A549 (cell line): Measurements from ENCODE around the gene MTA3. TPM values are rescaled to one million over a fixed set of nuclear protein-coding genes. Genes with fewer than 3 reads are reported as not detected.

Experiments used
- ATAC-seq, 2 experiments: fragments of 200-7000 bp in 1 of 2; fragments of >200 bp in 1 of 2; cut with Nextera tagmentation in 1 of 2; cut with Tn5 transposase in 1 of 2; 3 replicates each; pipeline versions ENCODE4 v1.8.0 to v1.9.1; 2018 to 2020; ENCODE audit warnings: mild to moderate bottlenecking in 1 of 2, moderate library complexity in 1 of 2
- CTCF ChIA-PET: fragments of 300-600 bp; sonication (Branson Sonifier 250); formaldehyde crosslinking; extraction: SDS; loops from one replicate; lab custom pipeline; 2021; ENCODE audit warnings: antibody characterized with exemption, inconsistent platforms; lab: Yijun Ruan, JAX
- POLR2A ChIA-PET: fragments of 350-600 bp; formaldehyde crosslinking; extraction: SDS; loops from one replicate; lab custom pipeline; 2021; ENCODE audit warnings: antibody characterized with exemption, inconsistent platforms; lab: Yijun Ruan, JAX
- DNase-seq, 2 experiments: peaks; one replicate each; pipeline versions ENCODE4 v3.0.0 to v3.0.0-alpha.2; 2011 to 2016; ENCODE audit warnings: low read depth in 1 of 2, low spot score in 1 of 2
- FAIRE-seq: peaks from 2 replicates; lab custom pipeline; 2011; peaks lifted over from hg19 to GRCh38; lab: Jason Lieb, UNC
- H3K27ac ChIP-seq, 2 experiments: fragments of >200 bp; sonication (Bioruptor Twin); formaldehyde crosslinking; 3 replicates each; pipeline ENCODE4 v1.5.1; 2016 to 2017
- H3K4me1 ChIP-seq: fragments of >200 bp; sonication (Bioruptor Twin); formaldehyde crosslinking; 3 replicates; pipeline ENCODE4 v1.6.1; 2016
- H3K4me2 ChIP-seq: fragments of >200 bp; sonication (Bioruptor Twin); formaldehyde crosslinking; 3 replicates; pipeline ENCODE4 v1.6.1; 2016
- H3K4me3 ChIP-seq: fragments of >200 bp; sonication (Bioruptor Twin); formaldehyde crosslinking; 3 replicates; pipeline ENCODE4 v1.5.1; 2016
- H3K9me3 ChIP-seq: fragments of >200 bp; sonication (Bioruptor Twin); formaldehyde crosslinking; 3 replicates; pipeline ENCODE4 v1.6.1; 2016
- CBX8 ChIP-seq: fragments of 200-600 bp; sonication (generic); IDR thresholded peaks from 2 replicates; pipeline ENCODE4 v1.6.1; 2016
- CHD2 ChIP-seq: fragments of 150-350 bp; IDR thresholded peaks from 2 replicates; pipeline ENCODE4 v1.6.1; 2014; ENCODE audit warnings: low read length; ENCODE audit not compliant: partially characterized antibody
- CHD4 ChIP-seq: fragments of 200-600 bp; sonication (generic); IDR thresholded peaks from 2 replicates; pipeline ENCODE4 v1.6.1; 2016; ENCODE audit warnings: antibody characterized with exemption, mild to moderate bottlenecking, borderline replicate concordance
- GATA3 ChIP-seq: IDR thresholded peaks from 2 replicates; pipeline ENCODE4 v1.6.1; 2012; ENCODE audit warnings: borderline replicate concordance
- HDAC2 ChIP-seq: fragments of 200-600 bp; sonication (generic); IDR thresholded peaks from 2 replicates; pipeline ENCODE4 v1.6.1; 2016
- HOXB5 ChIP-seq: fragments of 250-450 bp; sonication (Bioruptor Pico); IDR thresholded peaks from 2 replicates; pipeline ENCODE4 v1.5.0; 2020; ENCODE audit warnings: mild to moderate bottlenecking, moderate library complexity
- JUN ChIP-seq, 2 experiments: fragments of >200 bp; sonication (Bioruptor Twin); formaldehyde crosslinking; IDR thresholded peaks; 2 replicates in 1 of 2; 3 replicates in 1 of 2; pipeline ENCODE4 v1.6.1; 2016 to 2017
- JUNB ChIP-seq: fragments of >200 bp; sonication (Bioruptor Twin); formaldehyde crosslinking; IDR thresholded peaks from 2 replicates; pipeline ENCODE4 v1.6.1; 2016
- KDM5A ChIP-seq: fragments of 200-600 bp; sonication (generic); IDR thresholded peaks from 2 replicates; pipeline ENCODE4 v1.6.1; 2016; ENCODE audit warnings: antibody characterized with exemption, mild to moderate bottlenecking
- MAFK ChIP-seq: fragments of 450-650 bp; IDR thresholded peaks from 2 replicates; pipeline ENCODE4 v1.6.1; 2014; ENCODE audit not compliant: partially characterized antibody
- MAZ ChIP-seq: fragments of 150-350 bp; IDR thresholded peaks from 2 replicates; pipeline ENCODE4 v1.6.1; 2014; ENCODE audit warnings: antibody characterized with exemption, low read depth, low read length, borderline replicate concordance
- MYC ChIP-seq: IDR thresholded peaks from 2 replicates; pipeline ENCODE4 v1.6.1; 2012; ENCODE audit warnings: mild to moderate bottlenecking, inconsistent platforms, low read length, improper control_type of control experiment, borderline replicate concordance
- NFE2L2 ChIP-seq: fragments of 150-350 bp; conservative IDR thresholded peaks from 2 replicates; pipeline ENCODE4 v1.6.1; 2014; ENCODE audit warnings: low read length
- POLR2A ChIP-seq: IDR thresholded peaks from 2 replicates; pipeline ENCODE4 v1.6.1; 2012; ENCODE audit warnings: mild to moderate bottlenecking, low read length
- POLR2AphosphoS2 ChIP-seq: conservative IDR thresholded peaks from 2 replicates; pipeline ENCODE4 v1.6.1; 2012; ENCODE audit warnings: low read length, improper control_type of control experiment, inconsistent platforms
- RARB ChIP-seq: fragments of 250-450 bp; sonication (Bioruptor Pico); IDR thresholded peaks from 2 replicates; pipeline ENCODE4 v1.8.0; 2021; ENCODE audit warnings: mild to moderate bottlenecking, moderate library complexity
- RNF2 ChIP-seq: fragments of 200-600 bp; sonication (generic); IDR thresholded peaks from 2 replicates; pipeline ENCODE4 v1.6.1; 2016; ENCODE audit warnings: low read depth, mild to moderate bottlenecking, antibody characterized with exemption, moderate library complexity, borderline replicate concordance
- SMC3 ChIP-seq: fragments of >200 bp; sonication (Bioruptor Twin); formaldehyde crosslinking; IDR thresholded peaks from 3 replicates; pipeline ENCODE4 v1.6.1; 2018; ENCODE audit warnings: inconsistent platforms
- SREBF2 ChIP-seq: fragments of 450-650 bp; IDR thresholded peaks from 2 replicates; pipeline ENCODE4 v1.6.1; 2014; ENCODE audit warnings: mild to moderate bottlenecking, moderate library complexity
- TP53 ChIP-seq: fragments of 250-450 bp; sonication (Bioruptor Pico); IDR thresholded peaks from 2 replicates; pipeline ENCODE4 v1.5.0; 2021; ENCODE audit warnings: mild to moderate bottlenecking, moderate library complexity
- ZC3H11A ChIP-seq: fragments of 450-650 bp; IDR thresholded peaks from 2 replicates; pipeline ENCODE4 v1.6.1; 2014; ENCODE audit warnings: antibody characterized with exemption, mild to moderate bottlenecking
- ZNF302 ChIP-seq: fragments of 250-450 bp; sonication (Bioruptor Pico); IDR thresholded peaks from 2 replicates; pipeline ENCODE4 v1.9.0; 2021; ENCODE audit warnings: inconsistent platforms, mild to moderate bottlenecking, moderate library complexity
- ZSCAN20 ChIP-seq: fragments of 250-450 bp; sonication (Bioruptor Pico); IDR thresholded peaks from 2 replicates; pipeline ENCODE4 v1.8.0; 2022; ENCODE audit warnings: mild to moderate bottlenecking, moderate library complexity
- WGBS: methylation state at CpG from one replicate; pipeline ENCODE4 v1.1.6; 2017; ENCODE audit errors: missing lambda C conversion rate; 5-methylcytosine and 5-hydroxymethylcytosine counted together
- polyA plus RNA-seq, 4 experiments: library from polyadenylated mRNA; depleted of rRNA in 3 of 4; stranded (reverse); fragments of >200 nt; fragmentation: RNase III in 1 of 4; extraction: RNeasy Plus Mini Kit Qiagen cat#74134 plus additional on column Dnase treatment in 1 of 4; gene quantifications; 2 replicates in 3 of 4; 3 replicates in 1 of 4; pipeline ENCODE4 v1.2.3, GENCODE V29; 2011 to 2017
- TF ChIP-seq, protein P1 (sequence below): fragments of >200 bp; sonication (Bioruptor Twin); formaldehyde crosslinking; IDR thresholded peaks from 3 replicates; pipeline ENCODE4 v1.5.1; 2016
- TF ChIP-seq, protein P2 (sequence below): IDR thresholded peaks from 2 replicates; pipeline ENCODE4 v1.6.1; 2012
- TF ChIP-seq, protein P3 (sequence below): fragments of >200 bp; sonication (Bioruptor Twin); formaldehyde crosslinking; IDR thresholded peaks from 2 replicates; pipeline ENCODE4 v1.6.1; 2016
- TF ChIP-seq, protein P4 (sequence below): fragments of 150-350 bp; IDR thresholded peaks from 2 replicates; pipeline ENCODE4 v1.6.1; 2014; ENCODE audit warnings: low read depth, mild to moderate bottlenecking, low read length
- TF ChIP-seq, protein P5 (sequence below): fragments of 450-650 bp; IDR thresholded peaks from 2 replicates; pipeline ENCODE4 v1.6.1; 2014; ENCODE audit warnings: antibody characterized with exemption

The MTA3 gene
- polyA plus RNA-seq, 2 of the 4 experiments (the other 2 are of a cell fraction), result 49.3 to 74.1 TPM

DNA sequence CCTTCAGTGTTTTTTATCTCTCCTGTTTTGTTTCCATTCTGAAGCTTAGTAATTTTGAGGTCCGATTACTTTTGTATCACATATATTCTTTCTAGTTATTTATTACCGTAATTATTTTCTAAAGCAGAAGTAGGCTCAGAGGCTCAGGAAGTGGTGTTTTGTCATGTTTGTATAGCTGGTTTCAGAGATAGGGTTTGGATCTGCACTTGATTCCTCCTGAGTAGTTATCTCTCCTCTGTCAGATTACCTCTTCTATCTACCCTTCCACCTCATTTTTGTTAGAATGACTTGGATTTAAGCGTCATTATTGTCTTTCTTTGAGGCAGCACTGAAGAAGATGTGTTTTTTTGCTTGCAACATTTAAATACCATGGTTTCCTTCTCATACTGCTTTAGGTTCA is 95.4 kb downstream of the MTA3 start:
- TF ChIP-seq, protein P1, sequence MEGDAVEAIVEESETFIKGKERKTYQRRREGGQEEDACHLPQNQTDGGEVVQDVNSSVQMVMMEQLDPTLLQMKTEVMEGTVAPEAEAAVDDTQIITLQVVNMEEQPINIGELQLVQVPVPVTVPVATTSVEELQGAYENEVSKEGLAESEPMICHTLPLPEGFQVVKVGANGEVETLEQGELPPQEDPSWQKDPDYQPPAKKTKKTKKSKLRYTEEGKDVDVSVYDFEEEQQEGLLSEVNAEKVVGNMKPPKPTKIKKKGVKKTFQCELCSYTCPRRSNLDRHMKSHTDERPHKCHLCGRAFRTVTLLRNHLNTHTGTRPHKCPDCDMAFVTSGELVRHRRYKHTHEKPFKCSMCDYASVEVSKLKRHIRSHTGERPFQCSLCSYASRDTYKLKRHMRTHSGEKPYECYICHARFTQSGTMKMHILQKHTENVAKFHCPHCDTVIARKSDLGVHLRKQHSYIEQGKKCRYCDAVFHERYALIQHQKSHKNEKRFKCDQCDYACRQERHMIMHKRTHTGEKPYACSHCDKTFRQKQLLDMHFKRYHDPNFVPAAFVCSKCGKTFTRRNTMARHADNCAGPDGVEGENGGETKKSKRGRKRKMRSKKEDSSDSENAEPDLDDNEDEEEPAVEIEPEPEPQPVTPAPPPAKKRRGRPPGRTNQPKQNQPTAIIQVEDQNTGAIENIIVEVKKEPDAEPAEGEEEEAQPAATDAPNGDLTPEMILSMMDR, result no peak
- TF ChIP-seq CHD4, result no peak
- TF ChIP-seq SREBF2, result no peak
- H3K27ac ChIP-seq, result no peak overlapping the region
- ATAC-seq (no peak), FAIRE-seq (no peak), DNase-seq (no peak)
- no peak overlapping the region for H3K4me2 ChIP-seq
- H3K9me3 ChIP-seq, result no peaks in the 10 kb centered on the region
- ChIA-PET CTCF (interaction anchor here (0.6 to 4.4 kb wide), 32 partner anchors 10 to 810 kb away, joined by 3 to 44 read pairs (median 6); partner anchors contain the start of gene KCNG3), POLR2A (no interaction called here)
- 95% methylated on average over 3 of the region's 3 CpGs for WGBS
- no peak overlapping the region for H3K4me3 ChIP-seq
- H3K4me1 ChIP-seq, result no peaks in the 10 kb centered on the region

DNA sequence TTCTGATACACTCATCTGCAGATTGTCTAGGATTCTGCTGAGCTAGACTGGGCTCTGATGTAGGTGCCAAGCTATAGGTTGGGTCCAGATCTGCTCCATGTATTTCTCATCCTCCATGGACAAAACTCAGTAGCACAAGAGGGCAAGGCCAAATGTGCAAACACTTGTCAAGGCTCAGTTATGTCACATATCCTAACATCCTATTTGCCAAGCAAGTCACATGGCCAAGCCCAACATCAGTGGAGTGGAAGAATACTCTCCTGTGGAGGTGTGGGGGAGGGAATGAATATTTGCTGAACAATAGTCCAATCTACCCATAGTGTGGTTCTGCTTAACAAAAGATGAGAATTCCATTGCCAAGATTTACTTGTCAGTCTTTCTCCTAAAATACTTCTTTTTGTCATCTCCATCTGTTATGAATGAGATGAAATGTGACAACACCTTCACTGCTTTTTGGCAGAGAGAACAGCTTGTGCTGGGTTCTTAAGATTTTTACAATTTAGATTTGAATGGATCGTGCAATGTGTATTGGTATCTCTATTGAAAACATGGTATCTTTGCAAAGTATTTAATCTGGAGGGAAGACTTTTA is 105.7 kb downstream of the MTA3 start:
- CTCF ChIA-PET, result interaction anchor here (0.6 to 5.4 kb wide), 7 partner anchors 9 to 579 kb away, joined by 3 to 30 read pairs (median 4); no protein-coding TSS in a partner anchor

DNA sequence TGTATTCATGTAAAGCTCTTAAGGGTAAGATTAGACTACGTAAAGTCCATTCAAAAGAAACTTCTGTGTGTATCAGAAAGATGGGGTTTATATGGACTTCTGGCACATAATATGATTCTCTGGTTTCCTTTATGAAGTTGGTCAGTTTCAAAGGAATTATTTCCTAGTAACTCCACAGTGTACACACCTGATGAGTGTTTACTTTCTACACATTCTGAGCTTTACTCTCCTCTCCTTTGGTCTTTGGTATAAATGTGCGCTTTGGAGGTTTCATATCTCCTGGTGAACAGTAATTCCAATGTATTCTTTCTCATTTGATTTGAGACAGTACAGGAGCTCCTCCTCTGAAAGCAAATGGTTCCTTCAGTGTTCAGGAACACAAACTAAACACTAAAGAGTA is 107.4 kb downstream of the MTA3 start:
- POLR2A ChIA-PET, result no interaction called here

More for the DNA sequence above, 105.7 kb downstream of the MTA3 start:
- Histone ChIP-seq H3K4me3 (no peak overlapping the region), H3K4me2 (no peak overlapping the region), H3K9me3 (no peaks in the 10 kb centered on the region), H3K27ac (no peak overlapping the region), H3K4me1 (peaks cover 3% of the 10 kb centered on the region; the same call in 1 of the 3 replicates)
- no peak for ATAC-seq
- TF ChIP-seq SREBF2 (no peak), POLR2A (no peak), MAFK (no peak), RARB (no peak), CHD2 (no peak)
- TF ChIP-seq, protein P2, sequence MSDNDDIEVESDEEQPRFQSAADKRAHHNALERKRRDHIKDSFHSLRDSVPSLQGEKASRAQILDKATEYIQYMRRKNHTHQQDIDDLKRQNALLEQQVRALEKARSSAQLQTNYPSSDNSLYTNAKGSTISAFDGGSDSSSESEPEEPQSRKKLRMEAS, result no peak
- 92% methylated on average over 1 of the region's 1 CpG for WGBS
- POLR2A ChIA-PET, result no interaction called here
- no peak for DNase-seq
- FAIRE-seq, result no peak

DNA sequence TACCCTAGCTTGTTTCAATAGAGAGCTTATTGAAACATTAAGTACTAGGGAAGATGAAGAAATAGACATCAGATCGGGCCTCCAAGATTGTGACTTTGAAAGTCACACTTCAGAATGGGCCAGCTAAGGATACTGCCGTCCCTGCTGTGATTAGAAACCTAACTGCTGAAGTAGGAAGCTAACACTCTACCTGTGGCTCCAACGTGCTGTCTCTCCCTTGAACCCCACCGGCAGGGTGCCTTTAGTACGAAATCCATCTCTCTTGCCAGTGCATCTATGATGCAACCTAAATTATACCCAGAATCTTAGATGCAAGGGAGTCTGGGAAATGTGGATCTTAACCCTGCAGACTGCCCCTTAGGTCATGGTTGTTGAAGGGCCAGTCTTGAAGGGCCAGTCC is 116.9 kb downstream of the MTA3 start:
- DNase-seq (no peak), FAIRE-seq (no peak), ATAC-seq (no peak)
- Histone ChIP-seq H3K4me3 (no peak overlapping the region), H3K27ac (no peak overlapping the region), H3K4me1 (no peaks in the 10 kb centered on the region), H3K4me2 (no peak overlapping the region), H3K9me3 (no peaks in the 10 kb centered on the region)
- WGBS, result 73% methylated on average over 5 of the region's 5 CpGs
- ChIA-PET POLR2A (no interaction called here), CTCF (interaction anchor here (0.6 to 1.7 kb wide), 3 partner anchors 20 to 43 kb away, joined by 3 to 7 read pairs (median 3); no protein-coding TSS in a partner anchor)
- no peak for TF ChIP-seq RARB
- no peak for TF ChIP-seq KDM5A
- TF ChIP-seq ZSCAN20 (CRISPR knock-in tag), result no peak
- no peak for TF ChIP-seq ZC3H11A
- TF ChIP-seq GATA3, result no peak
- TF ChIP-seq JUN (IDR thresholded peaks at IDR 0.05), result no peak
- TF ChIP-seq CBX8, result no peak
- no peak for TF ChIP-seq HDAC2
- TF ChIP-seq, protein P2, result no peak
- TF ChIP-seq, protein P3, sequence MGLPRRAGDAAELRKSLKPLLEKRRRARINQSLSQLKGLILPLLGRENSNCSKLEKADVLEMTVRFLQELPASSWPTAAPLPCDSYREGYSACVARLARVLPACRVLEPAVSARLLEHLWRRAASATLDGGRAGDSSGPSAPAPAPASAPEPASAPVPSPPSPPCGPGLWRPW, result no peak
- TF ChIP-seq MAZ, result no peak
- no peak for TF ChIP-seq POLR2A
- TF ChIP-seq HOXB5 (CRISPR knock-in tag), result no peak
- no peak for TF ChIP-seq MYC
- no peak for TF ChIP-seq POLR2AphosphoS2
- TF ChIP-seq ZNF302 (CRISPR knock-in tag), result no peak

More for the DNA sequence above, 107.4 kb downstream of the MTA3 start:
- 91% methylated on average over 2 of the region's 2 CpGs for WGBS
- no peak for TF ChIP-seq JUNB
- TF ChIP-seq, protein P4, sequence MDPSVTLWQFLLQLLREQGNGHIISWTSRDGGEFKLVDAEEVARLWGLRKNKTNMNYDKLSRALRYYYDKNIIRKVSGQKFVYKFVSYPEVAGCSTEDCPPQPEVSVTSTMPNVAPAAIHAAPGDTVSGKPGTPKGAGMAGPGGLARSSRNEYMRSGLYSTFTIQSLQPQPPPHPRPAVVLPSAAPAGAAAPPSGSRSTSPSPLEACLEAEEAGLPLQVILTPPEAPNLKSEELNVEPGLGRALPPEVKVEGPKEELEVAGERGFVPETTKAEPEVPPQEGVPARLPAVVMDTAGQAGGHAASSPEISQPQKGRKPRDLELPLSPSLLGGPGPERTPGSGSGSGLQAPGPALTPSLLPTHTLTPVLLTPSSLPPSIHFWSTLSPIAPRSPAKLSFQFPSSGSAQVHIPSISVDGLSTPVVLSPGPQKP, result no peak
- TF ChIP-seq SMC3, result no peak
- TF ChIP-seq, protein P5, sequence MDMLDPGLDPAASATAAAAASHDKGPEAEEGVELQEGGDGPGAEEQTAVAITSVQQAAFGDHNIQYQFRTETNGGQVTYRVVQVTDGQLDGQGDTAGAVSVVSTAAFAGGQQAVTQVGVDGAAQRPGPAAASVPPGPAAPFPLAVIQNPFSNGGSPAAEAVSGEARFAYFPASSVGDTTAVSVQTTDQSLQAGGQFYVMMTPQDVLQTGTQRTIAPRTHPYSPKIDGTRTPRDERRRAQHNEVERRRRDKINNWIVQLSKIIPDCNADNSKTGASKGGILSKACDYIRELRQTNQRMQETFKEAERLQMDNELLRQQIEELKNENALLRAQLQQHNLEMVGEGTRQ, result no peak
- no peak for TF ChIP-seq MYC
- no peak for TF ChIP-seq RNF2
- TF ChIP-seq TP53 (CRISPR knock-in tag), result no peak
- TF ChIP-seq NFE2L2, result no peak
- TF ChIP-seq KDM5A, result no peak
- no peak for TF ChIP-seq ZNF302 (CRISPR knock-in tag)
- TF ChIP-seq RARB, result no peak
- no peak for DNase-seq
- no peak for FAIRE-seq
- ATAC-seq, result no peak
- H3K4me2 ChIP-seq, result no peak overlapping the region
- H3K4me3 ChIP-seq, result no peak overlapping the region
- peaks cover 3% of the 10 kb centered on the region; the same call in 1 of the 3 replicates for H3K4me1 ChIP-seq
- H3K27ac ChIP-seq, result no peak overlapping the region
- no peaks in the 10 kb centered on the region for H3K9me3 ChIP-seq
- CTCF ChIA-PET, result interaction anchor here (2.0 to 5.4 kb wide), 2 partner anchors 12 to 180 kb away, joined by 5 to 30 read pairs; no protein-coding TSS in a partner anchor
